Right lobe of liver (tissue), 4 donors: ENCODE data around the gene PODXL.

Experiments
- CTCF ChIP-seq, 4 donors: fragments of 200-600 bp in 3 of 4; fragments of 450-650 bp in 1 of 4; IDR thresholded peaks; one replicate each; pipeline versions ENCODE4 v1.5.1 to v1.8.0; 2016 to 2022; ENCODE audit warnings: antibody characterized with exemption in 4 of 4, mild to moderate bottlenecking in 2 of 4
- POLR2A ChIP-seq: fragments of 450-650 bp; IDR thresholded peaks from one replicate; pipeline ENCODE4 v1.6.1; 2017; ENCODE audit warnings: antibody characterized with exemption, mild to moderate bottlenecking
- donor health status: DM: no; HTN: no; CAD: no.
- donor health status: DM: no; HTN: no; CAD: no.
- donor health status: DM: no; HTN: yes; CAD: no.

DNA sequence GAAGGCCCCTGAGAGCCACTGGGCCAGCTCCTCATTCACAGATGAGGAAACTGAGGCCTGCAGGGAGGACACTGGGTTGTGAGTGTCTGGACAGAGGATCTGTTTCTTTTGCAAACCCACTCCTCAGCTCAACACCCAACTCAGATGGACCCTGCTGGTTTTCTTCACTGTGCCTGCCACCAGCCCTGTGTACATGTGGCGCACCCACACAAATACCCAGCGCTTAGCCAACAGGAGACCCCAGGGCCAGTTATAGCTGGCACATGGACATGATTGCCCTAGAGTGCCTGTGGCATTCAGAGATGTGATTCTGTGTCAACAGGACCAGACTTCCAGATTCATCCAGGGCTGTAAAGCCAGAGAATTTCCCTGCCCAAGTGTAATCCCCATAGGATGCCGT is 12.4 kb downstream of the PODXL start:
- TF ChIP-seq CTCF (IDR thresholded peaks at IDR 0.05), result no peak
- no peak for TF ChIP-seq POLR2A
